NCI-H146 (cell line): ENCODE data around the gene CNTN1.
"Not testable (repeated sequence)": the region's sequence is repeated elsewhere in the genome, so short reads cannot be mapped to it uniquely, and the experiment has no call there.

ENCODE experiments used
- DNase-seq: peaks from one replicate; lab custom pipeline; 2025; lab: John Stamatoyannopoulos, UW

Gene CNTN1

GRCh38 chr12:41034686-41035085, 342.4 kb downstream of the CNTN1 start:
- DNase-seq: no peak

GRCh38 chr12:41039461-41039860, 347.2 kb downstream of the CNTN1 start:
- DNase-seq: no peak

GRCh38 chr12:41045509-41045908, 353.3 kb downstream of the CNTN1 start:
- DNase-seq: no peak

GRCh38 chr12:41049033-41049432, 356.8 kb downstream of the CNTN1 start:
- DNase-seq: no peak

- DNase-seq: no peak
Observed at GRCh38 chr12:41051954-41052353, 359.7 kb downstream of the CNTN1 start.

- DNase-seq: no peak
Observed at GRCh38 chr12:41052441-41052840, 360.2 kb downstream of the CNTN1 start.

- DNase-seq: no peak
Observed at GRCh38 chr12:41053046-41053445, 360.8 kb downstream of the CNTN1 start.

GRCh38 chr12:41055875-41056577, 363.8 kb downstream of the CNTN1 start:
- DNase-seq: no peak

- no peak for DNase-seq
Observed at GRCh38 chr12:41058266-41058665, 366.0 kb downstream of the CNTN1 start.

- no peak for DNase-seq
Observed at GRCh38 chr12:41061192-41061591, 369.0 kb downstream of the CNTN1 start.

GRCh38 chr12:41064411-41064810, 372.2 kb downstream of the CNTN1 start:
- no peak for DNase-seq

GRCh38 chr12:41067941-41068645, 375.9 kb downstream of the CNTN1 start:
- no peak for DNase-seq

GRCh38 chr12:41073633-41074472, 381.6 kb downstream of the CNTN1 start:
- no peak for DNase-seq

- DNase-seq: no peak
Observed at GRCh38 chr12:41074473-41074769, 382.2 kb downstream of the CNTN1 start.

GRCh38 chr12:41076114-41076513, 383.9 kb downstream of the CNTN1 start:
- no peak for DNase-seq

GRCh38 chr12:41081241-41081640, 389.0 kb downstream of the CNTN1 start:
- DNase-seq: not testable (repeated sequence)

GRCh38 chr12:41089438-41089837, 397.2 kb downstream of the CNTN1 start:
- DNase-seq: no peak

- DNase-seq: no peak
Observed at GRCh38 chr12:41092115-41092514, 399.9 kb downstream of the CNTN1 start.

GRCh38 chr12:41096797-41097196, 404.6 kb downstream of the CNTN1 start:
- DNase-seq: no peak

GRCh38 chr12:41100572-41100971, 408.3 kb downstream of the CNTN1 start:
- DNase-seq: no peak

- DNase-seq: no peak
Observed at GRCh38 chr12:41101806-41102205, 409.6 kb downstream of the CNTN1 start.

GRCh38 chr12:41103614-41104013, 411.4 kb downstream of the CNTN1 start:
- DNase-seq: no peak

- DNase-seq: no peak
Observed at GRCh38 chr12:41106315-41106714, 414.1 kb downstream of the CNTN1 start.
